SK-N-SH (cell line): ENCODE measurements around the gene GAS2L1. TPM values are rescaled to one million over a fixed set of nuclear protein-coding genes. Genes with fewer than 3 reads are reported as not detected.
A peak's percentile ranks its signal among the peaks of the same experiment; 100 is the strongest.

Experiments used
- CTCF ChIA-PET: fragments of 300-600, 350-600 bp; formaldehyde crosslinking; extraction: SDS; loops from one replicate; lab custom pipeline; 2021; lab: Yijun Ruan, JAX
- POLR2A ChIA-PET: fragments of 350-600 bp; sonication (Branson Sonifier 250); formaldehyde crosslinking; extraction: SDS; loops from one replicate; lab custom pipeline; 2020; ENCODE audit warnings: antibody characterized with exemption, inconsistent platforms; lab: Yijun Ruan, JAX
- DNase-seq: peaks from one replicate; pipeline ENCODE4 v3.0.0; 2012
- H2AFZ ChIP-seq: fragments of 200-600 bp; sonication (generic); 2 replicates; pipeline ENCODE4 v1.8.1; 2016; ENCODE audit warnings: antibody characterized with exemption, mild to moderate bottlenecking, low read depth
- H3F3A ChIP-seq: fragments of 200-600 bp; sonication (generic); replicated peaks from 2 replicates; pipeline ENCODE3; 2016; ENCODE audit warnings: antibody characterized with exemption, mild to moderate bottlenecking; ENCODE audit not compliant: insufficient read depth
- H3K27ac ChIP-seq, 2 experiments: fragments of 200-500 bp in 1 of 2; fragments of 200-600 bp in 1 of 2; sonication (Bioruptor generic) in 1 of 2; sonication (generic), shearing (Covaris generic) in 1 of 2; 2 replicates each; pipeline versions ENCODE4 v1.5.1 to v1.6.1; 2014 to 2016; ENCODE audit warnings: low read depth in 2 of 2, inconsistent platforms in 1 of 2, low read length in 1 of 2, mild to moderate bottlenecking in 1 of 2, mixed read lengths in 1 of 2
- H3K27me3 ChIP-seq: fragments of 200-600 bp; sonication (generic), shearing (Covaris generic); 2 replicates; pipeline ENCODE4 v1.6.1; 2016; ENCODE audit warnings: mixed run types; ENCODE audit not compliant: insufficient read depth
- H3K36me3 ChIP-seq, 2 experiments: fragments of 200-500 bp in 1 of 2; fragments of 200-600 bp in 1 of 2; sonication (Bioruptor generic) in 1 of 2; sonication (generic) in 1 of 2; replicated peaks in 1 of 2; 2 replicates each; pipeline versions ENCODE3 to v1.5.1; 2014 to 2016; ENCODE audit warnings: low read length in 1 of 2, mild to moderate bottlenecking in 1 of 2; ENCODE audit not compliant: insufficient read depth in 2 of 2, control insufficient read depth in 1 of 2
- H3K4me1 ChIP-seq, 2 experiments: fragments of 200-500 bp in 1 of 2; fragments of 200-600 bp in 1 of 2; sonication (Bioruptor generic) in 1 of 2; sonication (generic), shearing (Covaris generic) in 1 of 2; 2 replicates each; pipeline versions ENCODE4 v1.5.1 to v1.6.1; 2014 to 2016; ENCODE audit warnings: low read depth in 1 of 2, low read length in 1 of 2, mixed run types in 1 of 2; ENCODE audit not compliant: insufficient read depth in 2 of 2, control insufficient read depth in 1 of 2
- H3K4me2 ChIP-seq: fragments of 200-600 bp; sonication (generic), shearing (Covaris generic); 2 replicates; pipeline ENCODE4 v1.6.1; 2017; ENCODE audit warnings: mixed run types
- H3K4me3 ChIP-seq, 2 experiments: fragments of 200-500 bp in 1 of 2; fragments of 200-600 bp in 1 of 2; sonication (Bioruptor generic) in 1 of 2; sonication (generic), shearing (Covaris generic) in 1 of 2; 2 replicates each; pipeline versions ENCODE4 v1.5.1 to v1.8.1; 2014 to 2016; ENCODE audit warnings: low read depth in 2 of 2, inconsistent platforms in 1 of 2, low read length in 1 of 2, mild to moderate bottlenecking in 1 of 2, mixed read lengths in 1 of 2, moderate library complexity in 1 of 2
- H3K79me2 ChIP-seq: fragments of 200-600 bp; sonication (generic); 2 replicates; pipeline ENCODE4 v1.8.1; 2017; ENCODE audit warnings: mild to moderate bottlenecking; ENCODE audit not compliant: insufficient read depth
- H3K9ac ChIP-seq: fragments of 200-600 bp; sonication (generic); 2 replicates; pipeline ENCODE4 v1.6.1; 2017; ENCODE audit warnings: mixed run types
- H3K9me2 ChIP-seq: fragments of 200-600 bp; sonication (generic); 2 replicates; pipeline ENCODE4 v1.6.1; 2017; ENCODE audit warnings: mixed run types
- H3K9me3 ChIP-seq: fragments of 200-600 bp; sonication (generic); 2 replicates; pipeline ENCODE4 v1.6.1; 2017; ENCODE audit warnings: mixed run types, mild to moderate bottlenecking, moderate library complexity
- H4K20me1 ChIP-seq: fragments of 200-600 bp; sonication (generic); 2 replicates; pipeline ENCODE4 v1.6.1; 2017; ENCODE audit warnings: mild to moderate bottlenecking, mixed run types; ENCODE audit not compliant: insufficient read depth
- CTCF ChIP-seq: fragments of 200-600 bp; sonication (generic); IDR thresholded peaks from 2 replicates; pipeline ENCODE4 v1.6.1; 2017; ENCODE audit warnings: antibody characterized with exemption, mild to moderate bottlenecking, moderate library complexity
- EP300 ChIP-seq, 2 experiments: IDR thresholded peaks; 2 replicates each; pipeline versions ENCODE4 v1.4.0 to v1.6.1; 2012; ENCODE audit warnings: borderline replicate concordance in 1 of 2, low read depth in 1 of 2, low read length in 1 of 2
- RAD21 ChIP-seq: IDR thresholded peaks from 2 replicates; pipeline ENCODE4 v1.6.1; 2012; ENCODE audit warnings: mild to moderate bottlenecking, low read length
- SMC3 ChIP-seq: IDR thresholded peaks from 2 replicates; pipeline ENCODE4 v1.6.1; 2012; ENCODE audit warnings: low read depth, low read length, improper control_type of control experiment
- WGBS: methylation state at CpG from one replicate; pipeline ENCODE4 v1.1.6; 2017; ENCODE audit warnings: low lambda C conversion rate; 5-methylcytosine and 5-hydroxymethylcytosine counted together
- polyA plus RNA-seq, 3 experiments: library from polyadenylated mRNA; depleted of rRNA; stranded (reverse); fragments of >200 nt; gene quantifications; 2 replicates each; pipeline ENCODE4 v1.2.3, GENCODE V29; 2012
- small RNA-seq, 7 experiments: library from RNA; depleted of rRNA; stranded (forward); fragments of <200 nt; gene quantifications; one replicate each; pipeline ENCODE3, GENCODE V24; 2012

Gene GAS2L1
- polyA plus RNA-seq, 1 of the 3 experiments (the other 2 are of a cell fraction): 21.8 TPM

GRCh38 chr22:29359469-29359868 is 53.0 kb downstream of the GAS2L1 start:
- no peak overlapping the region for H2AFZ ChIP-seq
- H3K27me3 ChIP-seq: no peaks in the 10 kb centered on the region
- no peaks in the 10 kb centered on the region for H3F3A ChIP-seq
- no peak overlapping the region for H3K27ac ChIP-seq
- peak; percentile 77 for TF ChIP-seq SMC3
- no peak for TF ChIP-seq EP300 (IDR thresholded peaks at IDR 0.05; ENCODE audit: borderline replicate concordance in 1 of 2, low read depth in 1 of 2, low read length in 1 of 2)
- peak; percentile 83 for TF ChIP-seq RAD21
- TF ChIP-seq CTCF: peak; percentile 70
- no peak overlapping the region; a peak in 1 of 4 replicates for H3K4me3 ChIP-seq
- no peaks in the 10 kb centered on the region for H4K20me1 ChIP-seq
- H3K9me2 ChIP-seq: no peaks in the 10 kb centered on the region
- H3K9ac ChIP-seq: no peak overlapping the region
- peaks cover 0 to 4% of the 10 kb centered on the region in 2 experiments; a peak in 1 of 4 replicates for H3K4me1 ChIP-seq
- no peak overlapping the region for H3K4me2 ChIP-seq
- POLR2A ChIA-PET: no interaction called here
- CTCF ChIA-PET: interaction anchor here (0.6 to 8.0 kb wide), 34 partner anchors 8 to 1311 kb away, joined by 3 to 63 read pairs (median 4); partner anchors contain the start of gene GAS2L1
- no peaks in the 10 kb centered on the region for H3K9me3 ChIP-seq
- 43% methylated on average over 8 of the region's 9 CpGs for WGBS
- DNase-seq: peak; percentile 81
- H3K36me3 ChIP-seq: peaks cover 27 to 31% of the 10 kb centered on the region in 2 experiments
- H3K79me2 ChIP-seq: no peaks in the 10 kb centered on the region

Small RNAs within 50 kb of the gene (small RNA-seq; reads per million reads assigned to genes)
- 0 reads per million in 7 experiments for gene MIR3653

Other genes with a start within 250 kb of the GAS2L1 start
- not detected in 2 replicates for gene C22orf31, start 244.8 kb upstream of the GAS2L1 start, polyA plus RNA-seq (2012; rRNA removed)
- gene KREMEN1, start 233.6 kb upstream of the GAS2L1 start, polyA plus RNA-seq (2012; rRNA removed): 7.9 and 10.0 TPM in 2 replicates
- 0.71 and 1.1 TPM in 2 replicates for gene EMID1, start 100.8 kb upstream of the GAS2L1 start, polyA plus RNA-seq (2012; rRNA removed)
- gene RHBDD3, start 38.7 kb upstream of the GAS2L1 start, polyA plus RNA-seq (2012; rRNA removed): 19.0 and 23.0 TPM in 2 replicates
- 173 and 234 TPM in 2 replicates for gene EWSR1, start 38.4 kb upstream of the GAS2L1 start, polyA plus RNA-seq (2012; rRNA removed)
- gene RASL10A, start 9.0 kb downstream of the GAS2L1 start, polyA plus RNA-seq (2012; rRNA removed): 0.18 and 0.36 TPM in 2 replicates
- 40.4 and 51.9 TPM in 2 replicates for gene AP1B1, start 81.9 kb downstream of the GAS2L1 start, polyA plus RNA-seq (2012; rRNA removed)
- not detected in 2 replicates for gene RFPL1, start 131.9 kb downstream of the GAS2L1 start, polyA plus RNA-seq (2012; rRNA removed)
- gene NEFH, start 173.6 kb downstream of the GAS2L1 start, polyA plus RNA-seq (2012; rRNA removed): 3.5 TPM in 2 replicates
- 95.9 and 141 TPM in 2 replicates for gene THOC5, start 247.1 kb downstream of the GAS2L1 start, polyA plus RNA-seq (2012; rRNA removed)